GM18502 (cell line): ENCODE data around the gene BBX.

Source experiments
- ATAC-seq: cut with Tn5 transposase; IDR thresholded peaks from one replicate; pipeline ENCODE4 v1.9.1; 2021; ENCODE audit warnings: mild to moderate bottlenecking; ENCODE audit not compliant: unreplicated experiment, poor library complexity

BBX gene

DNA sequence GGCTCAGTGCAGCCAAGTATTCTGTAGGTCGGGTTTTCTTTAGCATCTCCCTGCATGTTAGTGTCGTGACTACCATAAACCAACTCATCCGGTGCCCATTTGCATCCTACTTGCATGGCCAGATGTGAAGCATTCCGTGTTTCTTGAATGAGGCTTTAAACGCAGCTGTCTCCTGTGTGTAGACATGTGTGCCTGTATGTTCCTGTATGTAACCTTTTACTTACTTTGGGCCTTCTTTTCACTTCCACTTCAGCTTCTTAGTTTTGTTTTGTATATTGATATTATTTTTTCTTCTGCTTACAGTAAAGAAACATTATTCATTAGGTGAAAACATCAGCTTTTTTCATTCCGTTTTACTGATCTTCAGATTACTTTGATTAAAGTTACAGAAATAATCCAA, 267.9 kb downstream of the BBX start:
- no peak for ATAC-seq

DNA sequence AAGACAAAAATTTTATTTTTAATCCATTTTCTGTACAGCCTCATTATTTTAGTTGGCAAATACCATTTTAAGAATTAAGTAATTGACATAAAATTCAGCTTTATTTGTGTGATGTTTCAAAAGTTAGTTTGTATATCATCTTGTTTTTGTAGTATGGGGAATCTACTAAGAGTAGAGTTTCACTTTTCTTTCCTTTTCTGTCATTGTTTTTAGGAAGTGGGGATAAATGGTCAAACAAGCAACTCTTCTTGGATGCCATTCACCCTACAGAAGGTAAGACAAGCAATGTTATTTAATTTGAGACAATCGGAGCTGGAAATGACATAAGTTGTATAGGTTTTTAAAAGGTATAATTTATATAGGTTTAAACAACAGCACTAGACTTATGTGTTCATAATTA, 268.3 kb downstream of the BBX start:
- no peak for ATAC-seq

DNA sequence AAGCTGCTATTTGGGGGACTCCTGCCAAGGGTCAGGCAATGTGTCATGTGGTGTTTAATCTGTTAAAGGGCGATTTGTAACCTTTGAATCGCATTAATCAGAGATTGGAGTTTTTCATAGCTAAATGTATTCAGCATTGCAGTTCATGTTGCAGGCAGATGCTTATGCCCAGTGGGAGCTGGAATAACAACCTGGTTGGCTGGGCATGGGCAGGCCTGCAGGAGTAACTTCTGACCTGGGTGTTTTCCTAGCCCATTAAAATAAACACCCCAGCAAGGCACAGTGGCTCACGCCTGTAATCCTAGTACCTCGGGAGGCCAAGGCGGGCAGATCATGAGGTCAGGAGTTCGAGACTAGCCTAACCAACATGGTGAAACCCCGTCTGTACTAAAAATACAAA, 268.7 kb downstream of the BBX start:
- no peak for ATAC-seq

DNA sequence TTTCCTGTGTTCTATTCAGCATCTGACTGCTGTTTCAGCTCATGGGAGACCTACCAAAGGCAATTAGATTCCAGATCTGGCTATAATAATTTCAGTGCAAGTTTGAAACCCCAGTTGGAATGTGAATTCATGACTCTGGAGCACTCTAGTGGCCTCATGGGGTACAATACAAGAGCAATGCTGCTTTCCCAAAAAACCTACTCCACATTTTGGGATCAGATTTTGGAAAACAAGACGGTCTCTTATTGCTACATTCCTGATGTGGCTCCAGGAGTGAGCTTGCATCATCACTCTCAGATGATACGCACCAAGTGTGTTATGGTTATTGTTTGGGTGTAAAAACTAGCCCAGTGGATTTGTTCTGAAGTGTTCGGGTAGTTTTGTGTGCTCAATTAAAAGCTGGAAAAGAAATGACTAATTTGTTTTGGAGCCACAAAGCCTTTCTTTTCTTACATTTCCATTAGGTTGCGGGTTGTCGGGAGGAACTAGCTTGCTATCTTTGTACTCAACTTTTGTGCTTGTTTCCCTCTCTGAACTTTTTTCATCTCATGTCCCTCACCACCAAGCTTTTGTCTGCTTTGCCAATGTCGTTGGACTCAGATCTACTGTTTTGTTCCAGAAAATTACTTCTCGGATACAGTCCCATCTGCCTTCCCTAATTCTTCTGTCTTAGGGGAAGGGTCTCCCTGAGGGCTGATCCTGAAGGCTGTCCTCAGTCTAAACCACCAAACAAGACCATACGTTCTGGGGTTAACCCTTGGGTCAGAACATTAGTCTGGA, 272.1 kb downstream of the BBX start:
- ATAC-seq: no peak

DNA sequence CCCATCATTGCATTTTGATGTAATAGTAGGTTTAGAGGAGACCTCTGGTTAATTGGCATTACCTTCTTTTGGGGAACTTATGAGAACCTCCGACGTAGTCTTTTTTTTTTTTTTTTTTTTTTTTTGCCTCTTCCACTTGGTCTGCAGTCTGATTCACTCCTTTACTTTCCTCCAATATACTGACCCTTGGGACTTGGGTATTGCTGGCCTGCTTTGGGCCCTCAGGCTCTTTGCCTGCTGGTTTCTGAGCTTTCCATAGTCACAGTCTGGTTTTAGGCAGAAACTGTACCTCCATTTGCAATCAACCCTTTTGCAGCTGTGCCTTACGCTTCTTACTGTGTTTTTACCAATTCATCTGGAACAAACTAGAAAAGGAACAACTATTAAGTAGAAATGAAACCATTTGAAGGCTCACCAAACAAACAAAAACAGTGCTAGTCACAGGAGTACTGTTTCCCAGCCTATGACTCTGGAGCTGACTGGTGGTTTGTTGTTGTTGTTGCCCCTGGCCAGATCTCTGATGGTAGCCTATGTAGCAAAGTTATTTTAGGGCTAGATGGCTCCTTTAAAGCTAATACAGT, 272.8 kb downstream of the BBX start:
- ATAC-seq: no peak

DNA sequence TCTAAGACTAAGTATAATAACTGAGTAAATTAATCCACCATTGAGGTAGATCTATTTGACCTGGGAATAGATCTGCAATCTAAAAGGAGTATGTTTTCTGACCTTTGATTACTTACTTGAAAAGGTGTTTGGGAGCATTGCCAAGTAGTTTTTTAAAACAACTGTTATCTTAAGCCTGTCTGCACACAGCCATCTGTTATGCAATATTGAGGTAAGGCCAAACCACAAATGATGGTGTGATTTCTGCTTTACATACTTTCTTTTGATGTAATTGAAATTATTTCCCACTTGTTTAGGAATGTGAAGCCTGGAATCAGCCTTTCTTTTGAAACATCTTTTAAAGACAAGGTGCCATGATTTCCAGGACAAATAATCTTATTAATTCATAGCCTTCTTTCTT, 274.0 kb downstream of the BBX start:
- no peak for ATAC-seq

DNA sequence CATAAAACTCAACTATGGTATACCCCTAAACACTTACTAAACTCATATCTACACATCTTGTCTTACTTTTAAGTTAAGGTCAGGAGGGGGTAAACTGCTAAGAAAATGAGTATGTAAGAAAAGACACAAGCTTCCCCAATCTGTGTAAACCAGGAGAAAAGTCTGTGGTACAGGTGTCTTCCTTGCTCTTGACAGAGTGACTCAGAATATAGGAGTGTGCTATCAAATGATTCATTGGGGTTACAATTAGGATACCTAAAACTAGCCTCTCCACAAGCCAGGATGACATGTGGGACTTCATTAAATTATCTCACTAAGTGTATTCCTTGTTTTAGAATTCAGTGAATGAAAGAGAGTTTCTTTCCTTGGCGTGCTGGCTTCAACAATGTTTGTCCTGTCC, 274.8 kb downstream of the BBX start:
- ATAC-seq: no peak

DNA sequence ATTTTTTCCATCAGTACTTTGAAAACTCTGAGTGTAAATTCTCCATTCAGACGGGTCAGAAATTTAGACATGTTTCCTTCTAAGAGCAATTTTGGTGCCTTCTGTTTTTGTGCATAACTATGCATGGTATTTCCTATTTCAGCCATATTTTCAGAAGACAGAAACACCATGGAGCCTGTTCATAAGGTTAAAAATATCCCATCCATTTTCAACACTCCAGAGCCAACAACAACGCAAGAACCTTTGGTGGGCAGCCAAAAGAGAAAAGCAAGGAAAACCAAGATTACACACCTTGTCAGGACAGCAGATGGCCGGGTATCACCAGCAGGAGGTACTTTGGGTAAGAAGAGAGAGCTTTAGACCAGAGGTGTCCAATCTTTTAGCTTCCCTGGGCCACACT, 275.6 kb downstream of the BBX start:
- no peak for ATAC-seq

DNA sequence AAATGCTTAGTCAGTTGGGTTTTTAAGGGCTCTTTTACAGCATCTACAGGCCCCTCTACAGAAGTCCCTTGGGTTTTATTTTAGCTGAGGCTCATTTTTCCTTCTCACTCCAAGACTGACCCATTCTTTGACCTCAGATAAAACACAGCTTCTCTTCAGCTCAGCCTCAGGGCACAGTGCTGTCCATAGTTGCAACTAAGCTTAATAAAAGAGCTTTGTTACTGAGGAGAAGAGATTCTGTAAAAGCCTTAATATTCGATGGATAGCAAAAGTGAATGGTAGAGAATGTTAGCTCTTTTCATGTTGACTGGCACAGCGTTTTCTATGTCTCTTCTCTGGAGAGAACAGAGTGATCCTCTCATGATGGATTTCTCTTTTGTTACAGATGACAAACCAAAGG, 277.9 kb downstream of the BBX start:
- ATAC-seq: no peak

DNA sequence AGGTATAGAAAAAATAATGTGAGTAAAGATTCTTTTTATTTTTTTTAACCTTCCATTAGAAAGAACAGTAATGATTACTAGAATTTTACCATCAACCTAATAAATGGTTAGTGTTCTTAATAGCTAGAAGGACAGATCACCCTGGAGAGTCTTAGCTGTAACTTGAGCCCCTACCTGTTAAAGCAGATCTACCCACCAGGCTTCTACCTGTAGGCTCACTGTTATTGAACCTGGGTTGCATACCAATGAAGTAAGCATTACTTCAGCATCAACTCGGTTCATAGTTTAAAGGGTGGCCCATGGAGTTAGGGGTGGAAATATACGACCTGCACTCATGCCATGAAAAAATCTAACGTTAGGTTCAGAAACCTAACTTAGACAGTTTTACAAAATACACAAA, 280.4 kb downstream of the BBX start:
- no peak for ATAC-seq

DNA sequence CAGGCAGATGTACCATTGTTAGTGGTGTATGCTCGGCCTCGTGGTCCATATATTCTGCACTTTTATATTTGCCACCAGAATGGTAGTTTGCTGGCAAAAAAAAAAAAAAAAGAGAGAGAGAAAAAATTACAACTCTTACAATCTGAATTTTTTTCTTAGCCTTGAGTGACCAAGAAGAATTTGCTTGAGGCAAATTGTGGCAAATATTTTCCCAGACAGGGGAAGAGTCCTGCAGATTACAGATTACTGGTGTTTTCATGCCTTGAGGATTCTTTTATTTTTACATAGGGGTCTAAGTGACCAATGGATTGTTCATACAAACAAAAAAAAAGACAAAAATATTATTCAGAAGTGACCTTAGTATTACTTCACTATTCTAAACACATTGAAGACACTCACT, 283.3 kb downstream of the BBX start:
- ATAC-seq: no peak

DNA sequence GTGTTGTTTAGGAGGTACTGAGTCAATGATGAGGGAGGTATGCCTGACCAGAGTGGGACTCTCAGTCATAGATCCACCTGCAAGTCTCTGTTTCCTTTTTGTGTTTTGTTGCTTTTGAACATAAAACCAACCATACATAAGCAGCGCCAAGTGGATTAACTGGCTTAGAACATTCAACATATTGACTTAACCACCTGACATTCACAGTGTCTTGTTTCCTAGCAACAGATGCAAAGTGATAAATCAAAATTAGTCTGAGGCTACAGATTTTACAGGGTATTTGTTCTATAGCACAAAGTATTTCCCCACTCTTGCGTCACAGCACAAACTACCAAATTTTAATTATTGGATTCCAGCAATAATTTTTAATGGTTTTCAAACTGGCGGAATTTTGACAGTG, 283.8 kb downstream of the BBX start:
- ATAC-seq: no peak

DNA sequence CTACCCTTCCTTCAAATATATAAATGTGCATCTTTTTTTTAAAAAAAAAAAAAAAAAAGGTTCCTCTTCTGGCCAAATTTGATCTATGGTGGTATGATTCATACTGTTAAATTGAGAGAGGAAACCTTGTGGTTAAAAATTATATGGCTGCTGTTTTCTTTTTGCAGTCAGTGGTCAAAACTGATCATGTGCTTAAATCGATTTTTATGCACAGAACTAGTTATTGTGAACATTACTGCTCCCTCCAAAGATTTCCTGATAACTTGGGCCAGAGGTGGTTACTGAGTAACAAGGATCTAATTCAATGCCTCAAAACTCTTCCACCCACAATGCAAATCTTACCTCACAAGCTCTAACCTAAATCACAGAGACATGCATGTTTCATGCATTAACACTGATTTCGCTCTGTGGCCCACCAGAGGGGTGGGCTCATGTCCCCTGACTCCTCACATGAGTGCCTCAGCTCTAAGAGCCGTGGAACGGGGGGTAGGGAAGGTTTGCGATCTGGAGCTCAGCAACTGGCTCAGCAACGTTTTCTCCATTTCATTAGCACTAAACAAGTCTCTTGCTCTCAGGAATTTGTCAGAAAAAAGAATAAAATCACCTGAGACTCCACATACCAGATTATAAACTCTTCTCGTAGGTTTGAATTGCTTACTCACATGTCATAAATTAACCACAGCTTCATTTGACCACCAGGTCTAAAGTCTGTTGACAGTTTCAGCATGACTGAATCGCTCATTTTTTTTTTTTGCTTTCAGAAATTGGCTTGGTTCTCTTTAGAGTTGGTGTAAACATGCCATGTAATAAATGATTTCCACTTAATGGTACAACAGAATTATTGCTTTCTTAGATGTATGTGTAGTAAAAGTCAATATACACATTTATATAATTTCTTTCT, 287.7 kb downstream of the BBX start:
- ATAC-seq: peak; percentile 58

DNA sequence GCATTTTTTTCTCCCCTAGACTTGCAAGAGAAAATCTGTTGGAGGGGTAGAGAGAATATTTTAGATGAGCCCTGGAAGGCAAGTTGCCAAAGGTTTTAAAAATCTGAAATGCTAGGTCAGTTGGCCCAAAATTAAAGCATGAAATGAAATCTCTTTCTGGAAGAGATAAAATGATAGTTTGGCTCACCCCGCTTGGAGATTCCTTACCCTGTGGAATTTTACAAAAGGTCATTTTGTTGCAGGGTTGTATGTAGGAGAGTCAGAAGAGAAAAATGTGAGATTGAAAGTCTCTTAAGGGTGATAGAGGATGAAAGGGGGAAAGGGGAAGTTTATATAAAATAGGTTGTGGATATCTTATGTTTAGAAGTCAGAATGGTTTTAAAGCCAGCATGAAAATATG, 290.3 kb downstream of the BBX start:
- ATAC-seq: no peak

DNA sequence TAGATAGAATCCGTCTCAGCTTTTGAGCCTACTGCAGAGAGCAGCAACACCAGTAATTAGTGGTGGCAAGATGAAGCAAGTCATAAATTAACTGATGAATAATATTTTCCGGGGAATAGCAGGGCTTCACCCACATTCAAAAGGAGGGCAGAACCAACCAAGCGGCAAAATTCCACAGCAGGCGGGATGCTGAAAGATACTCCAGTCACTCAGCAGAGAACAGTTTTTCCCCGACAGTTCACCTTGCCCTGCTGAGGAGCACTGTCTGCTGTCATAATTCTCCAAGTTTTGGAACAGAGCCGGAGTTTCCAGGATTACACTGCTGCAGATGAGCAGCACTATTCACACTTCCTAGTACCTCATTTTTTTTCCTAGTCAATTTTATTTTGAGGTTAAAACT, 293.3 kb downstream of the BBX start:
- ATAC-seq: no peak

DNA sequence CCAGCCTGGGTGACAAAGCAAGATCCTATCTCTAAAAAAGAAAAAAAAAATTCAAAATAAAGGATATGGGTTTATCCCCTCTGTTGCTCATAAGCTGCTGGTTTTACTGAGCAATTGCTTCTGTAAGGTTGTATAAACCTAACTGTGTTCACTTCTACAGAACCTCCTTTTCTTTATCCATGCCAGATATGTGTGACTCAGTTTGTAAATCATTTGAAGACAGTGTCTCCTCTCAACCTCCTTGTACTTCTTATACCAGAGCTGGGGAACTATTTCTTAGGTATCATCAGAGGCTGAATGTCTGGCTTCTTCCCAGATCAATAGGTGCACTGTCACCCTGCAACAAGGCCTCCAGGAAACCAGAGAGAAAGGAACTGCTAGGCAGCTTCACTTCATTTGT, 294.3 kb downstream of the BBX start:
- ATAC-seq: no peak

DNA sequence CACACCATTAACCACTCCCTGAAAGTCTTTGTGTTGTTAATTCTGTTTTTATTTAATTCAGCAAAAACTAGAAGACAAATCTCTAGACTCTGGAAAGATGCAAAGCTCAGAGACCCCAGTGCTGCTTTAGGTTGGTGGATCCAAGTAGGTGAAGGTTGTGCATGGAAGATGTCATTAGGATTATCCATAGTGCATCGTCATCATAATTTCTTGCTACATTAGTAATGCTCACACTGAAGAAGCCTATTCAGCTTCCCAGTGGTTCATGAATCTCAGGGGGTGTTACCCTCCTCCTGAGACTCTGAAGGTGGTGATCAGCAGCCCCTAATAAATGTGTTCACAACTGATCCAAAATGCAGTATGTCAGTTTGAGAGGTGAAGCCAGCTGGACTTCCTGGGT, 295.3 kb downstream of the BBX start:
- ATAC-seq: no peak

DNA sequence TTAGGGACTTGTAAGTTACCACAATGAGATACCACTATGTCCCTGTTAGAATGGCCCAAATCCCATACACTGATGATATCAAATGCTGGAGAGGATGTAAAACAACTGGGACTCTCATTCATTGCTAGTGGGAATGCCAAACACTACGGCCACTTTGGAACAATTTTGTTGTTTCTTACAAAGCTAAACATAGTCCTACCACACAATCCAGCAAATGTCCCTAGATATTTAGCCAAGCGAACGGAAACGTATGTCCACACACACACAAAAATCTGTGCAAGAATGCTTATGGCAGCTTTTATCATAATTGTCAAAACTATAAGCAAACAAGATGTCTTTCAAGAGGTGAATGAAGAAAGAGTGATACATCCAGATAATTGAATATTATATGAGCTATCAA, 296.9 kb downstream of the BBX start:
- no peak for ATAC-seq

DNA sequence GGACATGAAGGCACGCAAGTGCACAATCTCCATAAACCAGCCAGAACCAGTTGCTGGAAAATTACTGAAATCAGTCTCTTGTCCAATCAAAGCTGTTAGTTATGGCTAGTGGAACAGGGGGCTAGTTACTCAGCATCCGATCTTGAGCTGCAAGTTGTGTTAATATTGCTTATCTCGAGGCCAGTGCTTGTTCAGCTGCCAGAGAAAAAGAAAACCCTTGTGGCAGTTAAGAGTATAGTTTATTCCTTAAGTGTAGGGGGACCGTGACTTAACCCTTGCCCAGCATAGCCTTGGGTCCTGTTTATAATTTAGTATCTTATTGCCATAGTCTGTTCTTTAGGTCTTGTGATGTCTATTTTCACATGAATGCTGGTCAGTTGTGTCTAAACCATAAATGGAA, 299.5 kb downstream of the BBX start:
- no peak for ATAC-seq

DNA sequence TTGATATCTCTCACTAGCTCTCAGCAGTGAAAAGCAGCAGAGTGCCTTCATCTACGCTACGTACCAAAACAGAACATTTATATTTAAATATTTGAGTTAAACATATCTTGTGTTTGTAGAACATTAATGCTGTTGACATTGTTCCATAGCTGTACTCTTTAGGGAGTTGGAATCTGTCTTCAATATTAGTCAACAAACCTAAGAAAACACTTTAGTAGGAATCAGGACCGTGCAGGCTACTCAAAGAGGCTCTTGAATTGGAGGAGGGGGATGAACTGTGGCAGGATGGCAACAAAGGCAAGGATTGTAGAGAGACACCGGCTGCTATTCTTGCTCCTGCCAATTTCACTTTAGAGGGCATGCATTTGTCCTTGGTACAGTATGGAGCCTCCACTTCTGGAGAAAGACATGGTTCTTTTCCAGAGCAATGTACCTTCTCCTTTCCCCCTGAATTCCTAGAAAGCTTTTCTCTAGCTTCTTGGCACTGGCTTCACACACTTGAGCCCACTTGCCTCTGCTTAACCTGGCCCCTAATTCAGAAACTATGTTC, 302.1 kb downstream of the BBX start:
- no peak for ATAC-seq

DNA sequence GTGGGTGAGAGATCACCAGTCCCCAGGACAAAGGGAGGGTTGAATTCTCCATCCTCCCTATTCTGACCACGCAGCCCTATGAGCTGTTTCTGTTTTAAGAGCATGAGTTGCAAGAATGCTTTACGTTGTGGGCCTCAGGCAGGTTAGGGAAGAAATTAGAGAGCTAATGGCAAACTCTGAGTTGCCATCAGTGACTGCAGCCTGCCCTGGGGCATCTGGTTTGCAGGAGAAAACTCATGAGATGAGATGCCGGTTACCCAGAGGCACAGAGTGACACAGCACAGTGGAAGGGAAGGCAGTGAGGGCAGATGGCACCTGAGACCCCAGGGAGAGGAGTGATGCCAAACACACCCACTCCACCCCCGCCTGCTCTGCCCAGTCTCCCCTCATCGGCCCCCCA, 302.8 kb downstream of the BBX start:
- ATAC-seq: no peak
